Osteocyte (in vitro differentiated cells): ENCODE results near the gene GSTM3. TPM values are rescaled to one million over a fixed set of nuclear protein-coding genes. Genes with fewer than 3 reads are reported as not detected.

Source experiments
- DNase-seq: peaks from one replicate; pipeline ENCODE4 v3.0.0; 2021; ENCODE audit warnings: mixed read lengths; ENCODE audit not compliant: unreplicated experiment; ENCODE audit errors: extremely low spot score
- H3K27ac Mint-ChIP-seq: one replicate; pipeline ENCODE4 v1.8.0; 2021; ENCODE audit warnings: mild to moderate bottlenecking, mixed read lengths; ENCODE audit not compliant: unreplicated experiment
- H3K27me3 Mint-ChIP-seq: one replicate; pipeline ENCODE4 v1.8.0; 2021; ENCODE audit warnings: mixed read lengths; ENCODE audit not compliant: unreplicated experiment
- H3K36me3 Mint-ChIP-seq: one replicate; pipeline ENCODE4 v1.8.0; 2021; ENCODE audit warnings: mixed read lengths; ENCODE audit not compliant: unreplicated experiment
- H3K4me1 Mint-ChIP-seq: one replicate; pipeline ENCODE4 v1.8.0; 2021; ENCODE audit warnings: mixed read lengths; ENCODE audit not compliant: unreplicated experiment
- H3K4me3 Mint-ChIP-seq: one replicate; pipeline ENCODE4 v1.8.0; 2021; ENCODE audit warnings: mild to moderate bottlenecking, moderate library complexity, mixed read lengths; ENCODE audit not compliant: unreplicated experiment
- H3K9me3 Mint-ChIP-seq: one replicate; pipeline ENCODE4 v1.8.0; 2021; ENCODE audit warnings: mixed read lengths; ENCODE audit not compliant: unreplicated experiment
- total RNA-seq: library from RNA; stranded (reverse); gene quantifications from 2 replicates; pipeline ENCODE4 v1.2.1, GENCODE V29; 2021
- TF ChIP-seq, protein P1 (sequence below): fragments of 200-600 bp; sonication (generic); IDR thresholded peaks from 2 replicates; pipeline ENCODE4 v1.5.0; 2021; ENCODE audit warnings: antibody characterized with exemption, mild to moderate bottlenecking, moderate library complexity

Gene GSTM3
- total RNA-seq, 1 donor from 2014 or later, result 41.4 TPM

DNA sequence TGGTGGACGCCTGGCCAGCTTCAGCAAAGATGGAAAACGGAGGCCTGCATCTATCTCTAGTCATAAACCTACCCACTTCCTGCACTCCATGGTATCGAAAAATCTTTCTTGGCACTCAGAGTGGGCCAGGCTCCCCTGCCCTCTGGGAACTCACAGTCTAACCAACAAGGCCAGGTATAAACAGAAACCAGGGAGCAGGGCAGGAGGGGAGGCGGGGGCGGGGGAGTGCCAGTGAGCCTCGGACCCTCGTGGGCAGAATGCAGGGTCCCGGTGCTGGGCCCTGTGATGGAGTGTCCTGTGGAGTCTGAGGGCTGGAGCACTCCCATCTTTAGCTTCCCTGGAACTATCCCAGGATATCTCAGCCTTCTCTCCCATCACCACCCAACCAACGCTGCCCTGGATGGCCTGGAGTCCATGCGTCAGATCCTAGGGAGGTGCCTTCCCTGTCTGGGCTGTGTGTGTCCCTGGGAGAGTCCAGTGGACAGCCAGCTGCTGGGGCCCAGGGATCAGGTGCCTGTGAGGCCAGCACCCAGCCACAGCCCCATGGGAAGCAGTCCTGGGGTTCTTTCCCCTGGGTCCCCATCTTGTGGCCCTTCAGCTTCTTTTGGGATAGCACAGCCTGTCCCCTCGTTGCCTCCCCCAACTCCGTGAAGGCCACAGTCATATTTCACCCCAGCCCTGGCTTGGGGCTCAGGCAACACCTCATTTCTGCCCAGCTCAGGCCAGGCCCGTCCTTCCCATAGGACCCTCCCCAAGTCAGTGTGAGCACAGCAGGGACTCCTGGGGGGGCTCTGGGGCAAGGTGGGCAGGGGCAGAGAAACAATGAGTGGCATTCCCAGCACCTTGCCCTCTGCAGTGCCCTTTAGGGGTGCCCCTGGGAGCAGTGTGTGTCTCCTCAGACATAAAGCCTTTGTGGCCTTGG, 24.0 kb upstream of the GSTM3 start:
- peaks cover 3% of the 10 kb centered on the region for H3K27me3 Mint-ChIP-seq
- no peaks in the 10 kb centered on the region for H3K36me3 Mint-ChIP-seq
- H3K27ac Mint-ChIP-seq, result no peak overlapping the region
- H3K9me3 Mint-ChIP-seq, result no peaks in the 10 kb centered on the region
- no peak for DNase-seq
- H3K4me3 Mint-ChIP-seq, result no peak overlapping the region
- no peaks in the 10 kb centered on the region for H3K4me1 Mint-ChIP-seq
- TF ChIP-seq, protein P1, sequence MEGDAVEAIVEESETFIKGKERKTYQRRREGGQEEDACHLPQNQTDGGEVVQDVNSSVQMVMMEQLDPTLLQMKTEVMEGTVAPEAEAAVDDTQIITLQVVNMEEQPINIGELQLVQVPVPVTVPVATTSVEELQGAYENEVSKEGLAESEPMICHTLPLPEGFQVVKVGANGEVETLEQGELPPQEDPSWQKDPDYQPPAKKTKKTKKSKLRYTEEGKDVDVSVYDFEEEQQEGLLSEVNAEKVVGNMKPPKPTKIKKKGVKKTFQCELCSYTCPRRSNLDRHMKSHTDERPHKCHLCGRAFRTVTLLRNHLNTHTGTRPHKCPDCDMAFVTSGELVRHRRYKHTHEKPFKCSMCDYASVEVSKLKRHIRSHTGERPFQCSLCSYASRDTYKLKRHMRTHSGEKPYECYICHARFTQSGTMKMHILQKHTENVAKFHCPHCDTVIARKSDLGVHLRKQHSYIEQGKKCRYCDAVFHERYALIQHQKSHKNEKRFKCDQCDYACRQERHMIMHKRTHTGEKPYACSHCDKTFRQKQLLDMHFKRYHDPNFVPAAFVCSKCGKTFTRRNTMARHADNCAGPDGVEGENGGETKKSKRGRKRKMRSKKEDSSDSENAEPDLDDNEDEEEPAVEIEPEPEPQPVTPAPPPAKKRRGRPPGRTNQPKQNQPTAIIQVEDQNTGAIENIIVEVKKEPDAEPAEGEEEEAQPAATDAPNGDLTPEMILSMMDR, result no peak

DNA sequence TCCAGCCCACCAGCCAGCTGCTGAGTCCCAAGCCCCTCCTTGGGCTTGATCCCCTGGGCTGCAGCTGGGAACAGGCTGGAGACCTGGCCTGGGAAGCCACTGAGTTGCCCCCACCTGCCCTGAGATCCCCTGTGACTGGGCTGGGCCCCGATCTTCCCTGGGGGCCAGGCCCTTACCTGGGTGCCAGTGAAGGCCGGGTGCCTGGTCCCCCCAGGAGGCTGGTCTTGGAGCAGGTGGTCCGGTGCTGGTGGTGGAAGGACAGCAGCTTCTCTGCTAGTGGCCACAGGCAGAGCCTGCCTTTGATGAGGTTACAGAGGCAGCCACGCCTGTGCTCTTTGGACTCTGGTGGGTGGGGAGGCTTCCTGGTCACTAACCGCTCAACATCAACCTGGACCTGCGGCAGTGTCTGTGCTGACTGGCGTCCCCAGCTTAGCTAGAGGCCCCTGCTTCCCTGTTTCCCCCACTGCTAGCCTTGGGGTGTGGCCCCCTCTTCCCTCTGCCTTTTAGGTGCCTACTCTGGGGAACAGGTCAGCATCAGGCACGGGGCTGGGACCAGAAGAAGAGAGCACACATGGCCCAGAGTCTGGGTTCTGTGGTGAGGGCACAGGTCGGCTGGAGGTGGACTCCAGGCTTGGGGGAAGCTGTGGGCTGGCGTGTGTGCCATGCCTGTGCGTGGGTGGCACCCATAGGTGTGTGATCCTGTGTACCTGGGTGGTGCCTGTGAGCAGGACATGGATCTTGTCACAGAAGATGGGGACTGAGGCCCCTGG, 23.0 kb upstream of the GSTM3 start, which contains the start of gene EPS8L3:
EPS8L3 (minus strand) TSS at position 278 of the 770 bp plus-strand sequence. CDS start 2,174 bp downstream, outside the sequence.
- no peak for DNase-seq
- Mint-ChIP-seq H3K4me3 (no peak within 1 kb of the TSS), H3K27ac (no peak within 1 kb of the TSS), H3K4me1 (no peaks in the 10 kb centered on the region), H3K9me3 (no peaks in the 10 kb centered on the region), H3K36me3 (no peaks in the 10 kb centered on the region), H3K27me3 (peaks cover 3% of the 10 kb centered on the region)
- TF ChIP-seq, protein P1, result no peak

DNA sequence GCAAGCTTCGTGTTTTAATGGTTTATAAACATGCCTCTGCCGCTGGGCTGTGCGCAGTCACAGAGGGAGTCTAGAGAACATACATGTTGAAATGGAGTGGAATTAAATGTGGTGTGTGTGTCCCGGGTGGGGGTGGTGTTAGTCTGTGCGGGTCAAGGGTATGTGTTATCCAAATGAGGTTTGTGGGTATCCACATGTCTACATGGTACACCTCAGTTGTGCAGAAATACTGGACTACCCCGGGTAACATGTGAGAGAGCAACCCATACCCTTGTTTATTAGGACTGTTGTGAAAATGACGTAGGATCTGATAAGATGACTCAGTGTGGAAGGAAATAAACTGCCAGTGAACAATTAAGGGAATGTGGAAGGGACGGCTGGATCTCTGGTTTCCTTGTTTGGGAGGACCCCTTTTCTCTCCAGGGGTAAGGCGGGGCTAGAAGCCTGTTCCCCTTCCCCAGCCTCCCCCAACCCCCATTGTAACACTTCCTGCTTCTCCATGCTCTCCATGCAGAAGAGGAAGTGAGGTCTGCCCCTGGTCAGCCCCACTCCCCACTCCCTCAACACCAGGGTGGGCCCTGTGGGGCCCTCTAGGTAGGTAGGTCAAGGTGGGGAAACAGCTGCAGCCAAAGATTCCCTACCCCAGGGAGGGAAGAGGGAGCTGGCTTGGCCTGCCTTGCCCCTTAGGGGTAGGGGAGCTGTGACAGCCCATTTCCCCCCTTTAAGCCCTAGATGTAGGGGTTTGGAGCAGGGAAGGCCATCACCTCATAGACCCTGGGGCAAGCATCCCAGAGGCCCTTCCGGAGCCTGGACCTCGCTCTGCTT, 22.2 kb upstream of the GSTM3 start:
- H3K27ac Mint-ChIP-seq, result no peak overlapping the region
- H3K4me1 Mint-ChIP-seq, result no peaks in the 10 kb centered on the region

DNA sequence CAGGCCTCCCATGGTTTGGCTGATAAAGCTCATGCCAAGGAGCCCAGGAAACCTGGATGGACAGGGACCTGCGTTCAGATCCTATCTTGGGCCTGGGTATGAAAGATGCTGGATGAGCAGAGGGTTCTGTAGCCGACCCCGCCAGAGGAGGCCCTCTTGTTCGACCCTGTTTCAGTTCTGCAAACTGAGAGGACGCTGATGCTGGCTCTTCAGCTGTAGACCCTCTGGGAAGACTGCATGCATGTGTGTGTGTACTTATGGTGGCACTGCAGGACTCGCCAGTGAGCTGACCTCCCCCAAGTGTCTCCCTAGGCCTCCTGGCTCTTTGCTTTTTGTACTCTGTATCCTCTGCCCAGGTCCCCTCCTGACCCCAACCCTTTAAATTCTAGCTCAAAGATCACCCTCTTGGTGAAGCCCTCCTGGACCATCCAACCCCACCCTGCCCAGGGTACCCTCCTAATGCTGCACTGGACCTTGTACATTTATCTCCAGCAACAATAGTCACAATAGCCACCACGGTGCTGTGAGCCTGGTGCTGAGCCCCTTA, 21.3 kb upstream of the GSTM3 start:
- no peak overlapping the region for H3K27ac Mint-ChIP-seq

More for the DNA sequence above, 22.2 kb upstream of the GSTM3 start:
- H3K36me3 Mint-ChIP-seq, result no peaks in the 10 kb centered on the region
- no peaks in the 10 kb centered on the region for H3K9me3 Mint-ChIP-seq
- TF ChIP-seq, protein P1, result no peak
- H3K4me3 Mint-ChIP-seq, result no peak overlapping the region
- H3K27me3 Mint-ChIP-seq, result peaks cover 3% of the 10 kb centered on the region
- no peak for DNase-seq

More for the DNA sequence above, 21.3 kb upstream of the GSTM3 start:
- Mint-ChIP-seq H3K4me3 (no peak overlapping the region), H3K4me1 (no peaks in the 10 kb centered on the region), H3K27me3 (peaks cover 3% of the 10 kb centered on the region), H3K36me3 (no peaks in the 10 kb centered on the region), H3K9me3 (no peaks in the 10 kb centered on the region)
- TF ChIP-seq, protein P1, result no peak
- no peak for DNase-seq
